Suppressor macrophage (primary cell): Measurements from ENCODE around the gene FOXM1.
"Not testable (repeated sequence)": the region's sequence is repeated elsewhere in the genome, so short reads cannot be mapped to it uniquely, and the experiment has no call there.

Experiments used
- DNase-seq, 4 experiments: peaks; one replicate each; pipeline ENCODE4 v3.0.0-alpha.2; 2020 to 2022

The FOXM1 gene

GRCh38 chr12:2884810-2885209 lies 7.8 kb upstream of the FOXM1 start:
- no peak for DNase-seq

- DNase-seq, result no peak
Observed at GRCh38 chr12:2879853-2880252, 2.9 kb upstream of the FOXM1 start.

DNA sequence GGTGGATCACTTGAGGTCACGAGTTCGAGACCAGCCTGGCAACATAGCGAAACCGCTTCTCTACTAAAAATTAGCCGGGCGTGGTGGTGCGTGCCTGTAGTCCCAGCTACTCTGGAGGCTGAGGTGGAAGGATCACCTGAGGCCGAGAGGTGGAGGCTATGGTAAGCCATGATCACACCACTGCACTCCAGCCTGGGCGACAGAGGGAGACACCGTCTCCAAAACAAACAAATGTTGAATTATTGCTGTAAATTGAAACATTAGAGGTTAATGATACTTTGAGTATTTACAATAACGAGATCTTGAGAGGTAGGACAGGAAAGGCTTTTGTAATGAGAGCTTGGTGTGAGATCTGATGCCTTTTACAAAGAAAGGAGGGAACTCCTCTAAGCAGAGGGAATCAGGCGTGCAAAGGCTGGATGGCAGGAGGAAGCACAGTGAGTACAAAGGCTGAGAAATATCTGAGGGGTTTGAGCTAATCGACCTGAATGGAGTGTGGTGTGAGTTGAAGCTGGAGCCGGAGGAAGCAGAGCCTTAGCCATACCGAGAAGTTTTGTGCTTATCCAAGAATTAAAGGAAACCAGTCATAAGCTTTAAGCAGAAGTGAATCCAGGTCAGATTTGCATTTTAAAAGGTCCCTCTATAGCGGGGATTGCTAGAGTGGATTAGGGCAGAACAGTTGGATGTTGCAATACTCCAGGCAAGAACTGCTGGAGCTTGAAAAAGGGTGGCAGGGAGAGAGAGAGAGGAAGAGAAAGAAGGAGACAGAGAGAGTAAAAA lies 1.2 kb upstream of the FOXM1 start:
- DNase-seq, result peak; percentile 74 to 91 (median 83)

GRCh38 chr12:2876431-2877046 lies 435 bp downstream of the FOXM1 start:
- peak in 3 of 4 experiments; percentile 14 to 26 (median 16) for DNase-seq

- not testable (repeated sequence) for DNase-seq
Observed at GRCh38 chr12:2868986-2869632, 7.9 kb downstream of the FOXM1 start.

- no peak for DNase-seq
Observed at GRCh38 chr12:2864198-2864597, 12.8 kb downstream of the FOXM1 start.

DNA sequence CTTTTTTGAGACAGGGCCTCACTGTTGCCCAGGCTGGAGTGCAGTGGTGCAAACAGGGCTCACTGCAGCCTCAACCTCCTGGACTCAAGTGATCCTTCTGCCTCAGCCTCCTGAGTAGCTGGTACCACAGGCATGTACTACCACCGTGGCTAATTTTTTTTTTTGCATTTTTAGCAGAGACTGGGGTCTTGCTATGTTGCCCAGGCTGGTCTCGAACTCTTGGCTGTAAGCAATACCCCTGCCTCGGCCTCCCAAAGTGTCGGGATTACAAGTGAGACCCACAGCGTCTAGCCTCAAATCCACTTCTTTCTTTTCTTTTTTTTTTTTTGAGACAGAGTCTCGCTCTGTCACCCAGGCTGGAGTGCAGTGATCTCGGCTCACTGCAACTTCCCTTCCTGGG lies 13.6 kb downstream of the FOXM1 start:
- not testable (repeated sequence) for DNase-seq

DNA sequence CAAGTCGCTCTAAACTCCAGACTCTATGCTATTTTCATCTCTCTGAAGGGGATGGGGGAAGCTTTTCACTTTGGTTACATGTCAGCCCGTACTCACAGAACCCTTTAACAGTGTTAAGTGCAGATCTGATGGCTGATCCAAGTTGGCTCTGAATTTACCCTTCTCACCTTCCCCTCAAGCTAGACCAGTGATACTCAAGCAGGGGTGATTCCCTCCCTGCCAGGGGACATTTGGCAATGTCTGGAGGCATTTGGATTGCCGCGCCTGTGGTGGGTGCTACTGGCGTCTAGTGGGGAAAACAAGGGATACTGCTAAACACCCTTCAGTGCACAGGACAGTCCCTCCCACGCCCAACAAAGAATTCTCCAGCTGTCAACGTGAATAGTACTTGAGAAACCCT lies 14.1 kb downstream of the FOXM1 start:
- DNase-seq, result no peak

DNA sequence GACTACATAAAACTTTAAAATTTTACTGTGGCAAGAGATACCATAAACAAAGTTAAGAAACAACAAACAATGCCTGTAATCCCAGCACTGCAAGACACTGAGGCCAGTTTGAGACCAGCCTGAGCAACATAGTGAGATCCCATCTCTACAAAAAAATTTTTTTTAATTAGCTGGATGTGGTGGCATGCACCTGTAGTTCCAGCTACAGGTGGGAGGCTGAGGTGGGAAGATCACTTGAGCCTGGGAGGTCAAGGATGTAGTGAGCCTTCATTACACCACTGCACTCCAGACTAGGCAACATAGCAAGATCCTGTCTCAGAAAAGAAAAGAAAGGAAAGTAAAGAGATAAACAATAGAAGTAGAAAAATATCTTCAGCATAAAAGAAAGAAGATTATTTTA lies 16.8 kb downstream of the FOXM1 start:
- no peak for DNase-seq

DNA sequence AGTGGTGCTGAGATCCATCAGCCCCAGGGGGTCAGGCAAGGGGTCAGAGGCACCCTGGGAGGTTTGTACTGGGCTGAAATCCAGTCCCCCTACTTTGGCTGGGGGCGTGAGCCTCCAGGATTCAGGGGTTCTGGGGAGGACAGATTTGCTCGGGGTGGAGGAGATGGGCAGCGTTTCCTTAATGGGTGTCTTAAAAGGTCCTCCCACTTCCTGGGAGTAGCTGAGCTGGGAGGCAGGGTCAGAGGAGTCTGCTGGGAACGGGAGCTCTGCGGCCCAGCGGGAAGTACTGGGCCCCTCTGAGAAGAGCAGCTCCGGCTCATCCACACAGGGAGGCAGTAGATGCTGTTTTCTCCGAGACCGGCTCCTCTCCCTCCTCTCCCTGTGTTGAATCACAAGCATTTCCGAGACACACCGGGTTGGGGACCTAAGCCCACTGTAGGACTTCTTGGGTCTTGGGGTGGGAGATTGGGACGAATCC lies 18.0 kb downstream of the FOXM1 start:
- no peak for DNase-seq

- no peak for DNase-seq
Observed at GRCh38 chr12:2858334-2858733, 18.6 kb downstream of the FOXM1 start.

GRCh38 chr12:2857576-2857975 lies 19.4 kb downstream of the FOXM1 start:
- no peak for DNase-seq

GRCh38 chr12:2857021-2857431 lies 19.9 kb downstream of the FOXM1 start, which contains the start of gene TEX52:
Gene TEX52, minus strand, starts transcription at chr12:2857039. Its CDS starts 13 bp downstream, at chr12:2857026.
- no peak for DNase-seq

GRCh38 chr12:2856051-2856450 lies 20.9 kb downstream of the FOXM1 start:
- DNase-seq, result no peak

GRCh38 chr12:2855546-2855945 lies 21.4 kb downstream of the FOXM1 start:
- no peak for DNase-seq

- no peak for DNase-seq
Observed at GRCh38 chr12:2854669-2855453, 22.1 kb downstream of the FOXM1 start.

DNA sequence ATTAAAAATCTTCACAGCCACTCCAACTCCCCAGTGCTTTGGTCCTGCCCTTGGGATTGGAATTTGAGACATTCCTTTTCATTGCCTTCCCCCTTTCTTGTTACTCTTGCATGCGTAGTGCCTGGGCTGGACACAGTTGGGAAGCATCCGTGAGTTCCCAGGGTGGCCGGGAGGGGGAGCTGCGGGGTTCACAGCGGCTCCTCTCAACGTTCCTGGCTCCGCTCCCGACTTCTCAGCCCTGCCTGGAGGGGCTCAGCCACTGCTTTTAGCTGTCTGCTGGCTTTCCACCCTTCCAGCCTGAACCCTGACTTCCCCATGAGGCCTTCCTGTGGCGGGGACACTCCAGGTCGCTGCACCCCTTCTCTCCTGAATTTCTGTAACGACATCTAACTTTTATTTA lies 23.3 kb downstream of the FOXM1 start:
- DNase-seq, result peak; percentile 62 to 79 (median 72)

- no peak for DNase-seq
Observed at GRCh38 chr12:2851931-2852330, 25.0 kb downstream of the FOXM1 start.

- DNase-seq, result no peak
Observed at GRCh38 chr12:2845280-2845679, 31.7 kb downstream of the FOXM1 start.

DNA sequence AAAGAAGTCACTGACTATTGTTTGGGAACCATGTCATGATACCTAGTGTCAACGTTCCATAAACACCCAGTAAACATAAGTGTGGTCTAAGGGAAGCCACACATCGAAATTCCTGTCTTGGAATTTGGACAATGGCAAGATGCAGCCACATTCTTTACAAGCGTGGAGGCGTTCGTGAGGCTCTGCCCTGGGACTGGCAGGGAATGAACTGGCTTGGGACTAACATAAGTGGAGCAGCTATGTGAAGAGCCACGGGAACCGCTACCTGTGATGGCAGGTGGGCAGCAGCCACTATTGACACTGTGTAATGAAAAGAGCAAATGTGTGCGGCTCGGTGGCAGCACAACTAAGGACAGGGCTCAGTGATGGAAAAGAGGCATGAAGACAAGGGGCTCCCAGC lies 32.2 kb downstream of the FOXM1 start:
- no peak for DNase-seq

GRCh38 chr12:2842948-2843347 lies 34.0 kb downstream of the FOXM1 start:
- no peak for DNase-seq

DNA sequence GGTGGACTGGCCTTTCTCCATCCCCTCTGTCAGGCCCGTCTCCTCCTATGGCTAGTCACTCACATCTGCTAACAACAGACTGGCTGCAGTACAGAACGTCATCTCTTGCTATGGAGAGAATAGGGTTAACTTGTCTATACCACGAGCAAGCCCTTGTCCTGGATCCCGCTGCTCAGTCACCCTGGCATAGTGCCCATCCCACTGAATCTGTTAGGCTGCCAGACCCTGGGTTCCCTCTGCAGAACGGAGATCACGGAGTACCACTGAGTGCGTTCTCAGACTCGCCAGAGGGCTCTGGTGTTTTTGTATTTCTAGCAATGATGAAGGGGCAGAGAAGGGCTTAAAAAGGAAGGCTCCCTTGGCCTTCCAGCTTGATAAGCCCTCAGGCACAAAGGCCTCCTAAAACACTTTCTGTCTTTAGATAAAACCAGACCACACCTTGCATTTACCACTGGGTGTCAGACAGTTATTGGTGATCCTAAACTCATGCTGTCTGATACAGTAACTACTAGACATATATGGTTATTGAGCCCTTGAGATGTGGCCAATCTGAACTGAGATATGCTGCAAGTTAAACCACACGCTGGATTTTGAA lies 35.8 kb downstream of the FOXM1 start:
- DNase-seq, result no peak
